Loucy (cell line): ENCODE measurements around the gene WEE1.

ENCODE experiments used
- H2AFZ ChIP-seq: fragments of 200-600 bp; sonication (generic); 2 replicates; pipeline ENCODE4 v1.6.0; 2016; ENCODE audit warnings: antibody characterized with exemption, mild to moderate bottlenecking, low read length, moderate library complexity
- H3F3A ChIP-seq: fragments of 200-600 bp; 2 replicates; pipeline ENCODE4 v1.6.0; 2016; ENCODE audit warnings: antibody characterized with exemption, low read depth, mild to moderate bottlenecking
- H3K27me3 ChIP-seq: fragments of 200-600 bp; sonication (generic); 2 replicates; pipeline ENCODE4 v1.6.1; 2014; ENCODE audit warnings: low read length, mild to moderate bottlenecking; ENCODE audit not compliant: insufficient read depth, poor library complexity, severe bottlenecking
- H3K36me3 ChIP-seq: fragments of 200-600 bp; sonication (generic); 2 replicates; pipeline ENCODE4 v1.6.1; 2016; ENCODE audit warnings: low read length; ENCODE audit not compliant: insufficient read depth
- H3K4me1 ChIP-seq: fragments of 200-600 bp; sonication (generic); 2 replicates; pipeline ENCODE4 v1.5.1; 2014; ENCODE audit warnings: low read length, mild to moderate bottlenecking; ENCODE audit not compliant: insufficient read depth, poor library complexity, severe bottlenecking
- H3K4me2 ChIP-seq: fragments of 200-600 bp; sonication (generic); 2 replicates; pipeline ENCODE4 v1.6.0; 2014; ENCODE audit warnings: antibody characterized with exemption, low read length, low read depth, mild to moderate bottlenecking; ENCODE audit not compliant: poor library complexity, severe bottlenecking
- H3K4me3 ChIP-seq: fragments of 200-600 bp; sonication (generic); 2 replicates; pipeline ENCODE4 v1.5.1; 2014; ENCODE audit warnings: low read length, mild to moderate bottlenecking, mixed read lengths; ENCODE audit not compliant: poor library complexity, severe bottlenecking
- H3K79me2 ChIP-seq: fragments of 200-600 bp; sonication (generic); 2 replicates; pipeline ENCODE4 v1.6.1; 2014; ENCODE audit warnings: low read length; ENCODE audit not compliant: insufficient read depth
- H3K9ac ChIP-seq: fragments of 200-600 bp; sonication (generic); 2 replicates; pipeline ENCODE4 v1.6.0; 2014; ENCODE audit warnings: mild to moderate bottlenecking, low read depth, low read length, moderate library complexity; ENCODE audit not compliant: poor library complexity, severe bottlenecking
- H3K9me2 ChIP-seq: fragments of 200-600 bp; sonication (generic); replicated peaks from 2 replicates; pipeline ENCODE4 v1.6.1; 2016; ENCODE audit warnings: low read depth, low read length, mixed read lengths
- H3K9me3 ChIP-seq: fragments of 200-600 bp; sonication (generic); 2 replicates; pipeline ENCODE4 v1.6.1; 2014; ENCODE audit warnings: mild to moderate bottlenecking, antibody characterized with exemption, low read length, low read depth; ENCODE audit not compliant: insufficient read depth
- H4K20me1 ChIP-seq: fragments of 200-600 bp; sonication (generic); 2 replicates; pipeline ENCODE4 v1.6.0; 2014; ENCODE audit warnings: antibody characterized with exemption, low read length, mild to moderate bottlenecking; ENCODE audit not compliant: insufficient read depth, poor library complexity, severe bottlenecking
- CTCF ChIP-seq: fragments of 200-600 bp; sonication (generic); conservative IDR thresholded peaks from 2 replicates; pipeline ENCODE4 v1.5.1; 2014; ENCODE audit warnings: mild to moderate bottlenecking, antibody characterized with exemption, low read length
- EZH2phosphoT487 ChIP-seq: fragments of 200-600 bp; IDR thresholded peaks from 2 replicates; pipeline ENCODE4 v1.6.1; 2018; ENCODE audit warnings: antibody characterized with exemption, mild to moderate bottlenecking, moderate library complexity, borderline replicate concordance

The WEE1 gene

GRCh38 chr11:9613118-9613829 is 39.8 kb downstream of the WEE1 start:
- H3K4me2 ChIP-seq = peak overlapping the region; percentile 95
- H3K4me3 ChIP-seq = peak overlapping the region; percentile 90
- no peaks in the 10 kb centered on the region for H3F3A ChIP-seq
- H3K9me3 ChIP-seq = no peaks in the 10 kb centered on the region
- no peaks in the 10 kb centered on the region for H3K79me2 ChIP-seq
- no peaks in the 10 kb centered on the region for H3K36me3 ChIP-seq
- H4K20me1 ChIP-seq = no peaks in the 10 kb centered on the region
- peak overlapping the region; percentile 93 for H2AFZ ChIP-seq
- peak overlapping the region; percentile 77 for H3K9ac ChIP-seq
- H3K9me2 ChIP-seq = no peaks in the 10 kb centered on the region
- TF ChIP-seq CTCF (peak; percentile 99), EZH2phosphoT487 (no peak)
- H3K4me1 ChIP-seq = peaks cover 21% of the 10 kb centered on the region
- no peaks in the 10 kb centered on the region for H3K27me3 ChIP-seq

GRCh38 chr11:9613830-9614762 is 40.6 kb downstream of the WEE1 start:
- TF ChIP-seq EZH2phosphoT487 (no peak), CTCF (peak; percentile 69)

GRCh38 chr11:9615031-9615451 is 41.6 kb downstream of the WEE1 start:
- Histone ChIP-seq H3K36me3 (no peaks in the 10 kb centered on the region), H3K4me2 (peak overlapping the region; percentile 95), H3K27me3 (no peaks in the 10 kb centered on the region), H3K9me2 (no peaks in the 10 kb centered on the region), H3F3A (no peaks in the 10 kb centered on the region), H4K20me1 (no peaks in the 10 kb centered on the region), H2AFZ (no peak overlapping the region), H3K4me3 (peak overlapping the region; percentile 90), H3K79me2 (no peaks in the 10 kb centered on the region), H3K9me3 (no peaks in the 10 kb centered on the region), H3K9ac (peak overlapping the region; percentile 77), H3K4me1 (peaks cover 21% of the 10 kb centered on the region)
- TF ChIP-seq CTCF (no peak), EZH2phosphoT487 (no peak)

More at GRCh38 chr11:9613830-9614762, 40.6 kb downstream of the WEE1 start:
- no peaks in the 10 kb centered on the region for H3F3A ChIP-seq
- H2AFZ ChIP-seq = peak overlapping the region; percentile 93
- no peaks in the 10 kb centered on the region for H4K20me1 ChIP-seq
- H3K4me2 ChIP-seq = peak overlapping the region; percentile 95
- H3K9ac ChIP-seq = peak overlapping the region; percentile 77
- no peaks in the 10 kb centered on the region for H3K36me3 ChIP-seq
- no peaks in the 10 kb centered on the region for H3K27me3 ChIP-seq
- H3K79me2 ChIP-seq = no peaks in the 10 kb centered on the region
- peak overlapping the region; percentile 90 for H3K4me3 ChIP-seq
- no peaks in the 10 kb centered on the region for H3K9me2 ChIP-seq
- H3K9me3 ChIP-seq = no peaks in the 10 kb centered on the region
- peaks cover 21% of the 10 kb centered on the region for H3K4me1 ChIP-seq
